ENCODE measurements around the gene MTIF2. TPM values are rescaled to one million over a fixed set of nuclear protein-coding genes. Genes with fewer than 3 reads are reported as not detected.

Gene MTIF2
- total RNA-seq, 1 experiment from 2014 or later = 49.8 TPM

- DNase-seq (ENCODE audit: low read depth, low spot score) (no peak), ATAC-seq (no peak)
- H3K79me2 ChIP-seq (ENCODE audit: insufficient read depth, low read length) = peaks cover 64% of the 10 kb centered on the region
- H3K27me3 ChIP-seq (ENCODE audit: insufficient read depth, low read length) = no peaks in the 10 kb centered on the region
- TF ChIP-seq CTCF (IDR thresholded peaks at IDR 0.05 in 2 of 3, conservative IDR thresholded peaks at IDR 0.05 in 1 of 3; ENCODE audit: borderline replicate concordance in 1 of 3, insufficient read depth in 1 of 3, low read depth in 2 of 3, low read length in 2 of 3) = no peak
- TF ChIP-seq POLR2AphosphoS5 (IDR thresholded peaks at IDR 0.05; ENCODE audit: low read depth, low read length) = peak; percentile 45
- TF ChIP-seq EGR1 (IDR thresholded peaks at IDR 0.05; ENCODE audit: low read depth) = no peak
- RAD21 ChIA-PET (ENCODE audit: low non-redundant PET in 1 of 2, low total read pairs in 2 of 2, uncharacterized antibody in 2 of 2, unreplicated experiment in 2 of 2) = no interaction called here
- CTCF ChIA-PET = no interaction called here
- peaks cover 8 to 21% of the 10 kb centered on the region in 2 experiments for H3K4me1 ChIP-seq (ENCODE audit: control insufficient read depth in 1 of 2, insufficient read depth in 2 of 2, low read length in 2 of 2)
- no peaks in the 10 kb centered on the region for H3K9me2 ChIP-seq (ENCODE audit: insufficient read depth)
- POLR2A ChIA-PET = interaction anchor here (1.0 kb wide), 1 partner anchor 182 kb away, joined by 3 read pairs; no protein-coding TSS in a partner anchor
- H3K4me3 ChIP-seq (replicated peaks in 1 of 2; ENCODE audit: low read depth in 1 of 2, low read length in 2 of 2) = peak overlapping the region; percentile 77 to 91
- H3K36me3 ChIP-seq (ENCODE audit: control insufficient read depth in 1 of 2, insufficient read depth in 2 of 2, low read length in 2 of 2) = peaks cover 25 to 40% of the 10 kb centered on the region in 2 experiments
- no peaks in the 10 kb centered on the region for H3K9me3 ChIP-seq (ENCODE audit: control insufficient read depth in 1 of 2, insufficient read depth in 1 of 2, low read depth in 1 of 2, low read length in 2 of 2)
- peaks cover 7% of the 10 kb centered on the region; the same call in 1 of the 2 replicates for H4K20me1 ChIP-seq (ENCODE audit: insufficient read depth)
- H3K4me2 ChIP-seq (ENCODE audit: low read length) = peak overlapping the region; percentile 79
- intact Hi-C loops (cut with micrococcal nuclease) = loop anchor here (1.0 to 2.0 kb wide), 4 partner anchors 183 to 384 kb away; partner anchors contain the start of genes PPP4R3B and RTN4
- no peak overlapping the region for H2AFZ ChIP-seq (ENCODE audit: low read depth, low read length, poor library complexity, severe bottlenecking)
- H3K9ac ChIP-seq (ENCODE audit: low read length) = peak overlapping the region; percentile 98
- H3K27ac ChIP-seq (ENCODE audit: low read depth, low read length) = peak overlapping the region; percentile 98
- BruUV-seq (replicated peaks) = TSS peak; percentile 66
Observed at GRCh38 chr2:55232863-55233657, 36.0 kb downstream of the MTIF2 start.
